ENCODE measurements around the gene EIPR1. TPM values are rescaled to one million over a fixed set of nuclear protein-coding genes. Genes with fewer than 3 reads are reported as not detected.

Gene EIPR1
- total RNA-seq, 2 donors from 2014 or later = 25.1 to 28.5 TPM

GRCh38 chr2:3322311-3322970 is 55.2 kb downstream of the EIPR1 start:
- ATAC-seq = no peak

GRCh38 chr2:3321825-3322224 is 55.8 kb downstream of the EIPR1 start:
- ATAC-seq (no peak), DNase-seq (no peak)
- Mint-ChIP-seq H3K36me3 (ENCODE audit: low read depth) (peaks cover 4% of the 10 kb centered on the region), H3K4me3 (no peak overlapping the region), H3K4me1 (peaks cover 5% of the 10 kb centered on the region), H3K27ac (no peak overlapping the region), H3K27me3 (no peaks in the 10 kb centered on the region)
- H3K9me3 ChIP-seq (ENCODE audit: control insufficient read depth, low read length, poor library complexity, severe bottlenecking) = no peaks in the 10 kb centered on the region

More at GRCh38 chr2:3322311-3322970, 55.2 kb downstream of the EIPR1 start:
- H3K27me3 Mint-ChIP-seq = no peaks in the 10 kb centered on the region
- no peak overlapping the region for H3K27ac Mint-ChIP-seq
- no peak overlapping the region for H3K4me3 Mint-ChIP-seq
- H3K36me3 Mint-ChIP-seq (ENCODE audit: low read depth) = peaks cover 4% of the 10 kb centered on the region
- DNase-seq = no peak
- H3K4me1 Mint-ChIP-seq = peaks cover 6% of the 10 kb centered on the region
- no peaks in the 10 kb centered on the region for H3K9me3 ChIP-seq (ENCODE audit: control insufficient read depth, low read length, poor library complexity, severe bottlenecking)

GRCh38 chr2:3320910-3321605 is 56.6 kb downstream of the EIPR1 start:
- no peak overlapping the region for H3K27ac Mint-ChIP-seq
- no peaks in the 10 kb centered on the region for H3K9me3 ChIP-seq (ENCODE audit: control insufficient read depth, low read length, poor library complexity, severe bottlenecking)
- no peaks in the 10 kb centered on the region for H3K27me3 Mint-ChIP-seq
- no peak for ATAC-seq
- no peak overlapping the region for H3K4me3 Mint-ChIP-seq
- H3K4me1 Mint-ChIP-seq = peaks cover 2% of the 10 kb centered on the region
- H3K36me3 Mint-ChIP-seq (ENCODE audit: low read depth) = peaks cover 2% of the 10 kb centered on the region
- no peak for DNase-seq

GRCh38 chr2:3319745-3320566 is 57.7 kb downstream of the EIPR1 start:
- Mint-ChIP-seq H3K27me3 (no peaks in the 10 kb centered on the region), H3K4me3 (no peak overlapping the region), H3K27ac (no peak overlapping the region), H3K4me1 (peaks cover 2% of the 10 kb centered on the region), H3K36me3 (ENCODE audit: low read depth) (peaks cover 2% of the 10 kb centered on the region)
- DNase-seq (no peak), ATAC-seq (no peak)
- H3K9me3 ChIP-seq (ENCODE audit: control insufficient read depth, low read length, poor library complexity, severe bottlenecking) = no peaks in the 10 kb centered on the region

- H3K27ac Mint-ChIP-seq = no peak overlapping the region
Measured at GRCh38 chr2:3319134-3319533, 58.5 kb downstream of the EIPR1 start.

GRCh38 chr2:3317871-3318590 is 59.6 kb downstream of the EIPR1 start:
- peaks cover 2% of the 10 kb centered on the region for H3K36me3 Mint-ChIP-seq (ENCODE audit: low read depth)
- no peak overlapping the region for H3K27ac Mint-ChIP-seq
- DNase-seq = no peak
- H3K4me3 Mint-ChIP-seq = no peak overlapping the region
- no peak for ATAC-seq
- H3K27me3 Mint-ChIP-seq = no peaks in the 10 kb centered on the region
- H3K4me1 Mint-ChIP-seq = peaks cover 7% of the 10 kb centered on the region
- no peaks in the 10 kb centered on the region for H3K9me3 ChIP-seq (ENCODE audit: control insufficient read depth, low read length, poor library complexity, severe bottlenecking)

More at GRCh38 chr2:3319134-3319533, 58.5 kb downstream of the EIPR1 start:
- no peaks in the 10 kb centered on the region for H3K27me3 Mint-ChIP-seq
- no peaks in the 10 kb centered on the region for H3K9me3 ChIP-seq (ENCODE audit: control insufficient read depth, low read length, poor library complexity, severe bottlenecking)
- DNase-seq (no peak), ATAC-seq (no peak)
- H3K36me3 Mint-ChIP-seq (ENCODE audit: low read depth) = peaks cover 2% of the 10 kb centered on the region
- H3K4me1 Mint-ChIP-seq = peaks cover 2% of the 10 kb centered on the region
- H3K4me3 Mint-ChIP-seq = no peak overlapping the region

GRCh38 chr2:3317277-3317685 is 60.3 kb downstream of the EIPR1 start:
- H3K36me3 Mint-ChIP-seq (ENCODE audit: low read depth) = peaks cover 2% of the 10 kb centered on the region

GRCh38 chr2:3316456-3317276 is 61.0 kb downstream of the EIPR1 start:
- Mint-ChIP-seq H3K4me1 (peaks cover 10% of the 10 kb centered on the region), H3K4me3 (no peak overlapping the region), H3K27ac (peak overlapping the region; percentile 27), H3K27me3 (no peaks in the 10 kb centered on the region), H3K36me3 (ENCODE audit: low read depth) (peaks cover 2% of the 10 kb centered on the region)
- DNase-seq (no peak), ATAC-seq (no peak)
- H3K9me3 ChIP-seq (ENCODE audit: control insufficient read depth, low read length, poor library complexity, severe bottlenecking) = no peaks in the 10 kb centered on the region

More at GRCh38 chr2:3317277-3317685, 60.3 kb downstream of the EIPR1 start:
- no peak for ATAC-seq
- peaks cover 10% of the 10 kb centered on the region for H3K4me1 Mint-ChIP-seq
- no peak for DNase-seq
- H3K27ac Mint-ChIP-seq = peak overlapping the region; percentile 27
- no peaks in the 10 kb centered on the region for H3K9me3 ChIP-seq (ENCODE audit: control insufficient read depth, low read length, poor library complexity, severe bottlenecking)
- H3K27me3 Mint-ChIP-seq = no peaks in the 10 kb centered on the region
- no peak overlapping the region for H3K4me3 Mint-ChIP-seq

GRCh38 chr2:3314626-3315025 is 63.0 kb downstream of the EIPR1 start:
- H3K36me3 Mint-ChIP-seq (ENCODE audit: low read depth) = peaks cover 2% of the 10 kb centered on the region
- H3K27me3 Mint-ChIP-seq = no peaks in the 10 kb centered on the region
- DNase-seq (no peak), ATAC-seq (no peak)
- H3K9me3 ChIP-seq (ENCODE audit: control insufficient read depth, low read length, poor library complexity, severe bottlenecking) = no peaks in the 10 kb centered on the region
- H3K4me3 Mint-ChIP-seq = no peak overlapping the region
- peaks cover 10% of the 10 kb centered on the region for H3K4me1 Mint-ChIP-seq
- peak overlapping the region; percentile 39 for H3K27ac Mint-ChIP-seq

GRCh38 chr2:3313781-3314375 is 63.7 kb downstream of the EIPR1 start:
- no peaks in the 10 kb centered on the region for H3K27me3 Mint-ChIP-seq
- DNase-seq (no peak), ATAC-seq (no peak)
- no peak overlapping the region for H3K4me3 Mint-ChIP-seq
- H3K36me3 Mint-ChIP-seq (ENCODE audit: low read depth) = peaks cover 2% of the 10 kb centered on the region
- no peaks in the 10 kb centered on the region for H3K9me3 ChIP-seq (ENCODE audit: control insufficient read depth, low read length, poor library complexity, severe bottlenecking)
- H3K4me1 Mint-ChIP-seq = peaks cover 15% of the 10 kb centered on the region
- no peak overlapping the region for H3K27ac Mint-ChIP-seq

GRCh38 chr2:3312576-3313345 is 64.9 kb downstream of the EIPR1 start:
- H3K9me3 ChIP-seq (ENCODE audit: control insufficient read depth, low read length, poor library complexity, severe bottlenecking) = no peaks in the 10 kb centered on the region
- Mint-ChIP-seq H3K4me1 (peaks cover 21% of the 10 kb centered on the region), H3K27ac (peak overlapping the region; percentile 42), H3K27me3 (no peaks in the 10 kb centered on the region), H3K4me3 (no peak overlapping the region), H3K36me3 (ENCODE audit: low read depth) (no peaks in the 10 kb centered on the region)
- DNase-seq (no peak), ATAC-seq (no peak)

Measured in T-helper 17 cell (primary cell).